Measurements from ENCODE around the gene VWC2. TPM values are rescaled to one million over a fixed set of nuclear protein-coding genes. Genes with fewer than 3 reads are reported as not detected.

Gene VWC2
- total RNA-seq, 2 experiments from 2014 or later = not detected

DNA sequence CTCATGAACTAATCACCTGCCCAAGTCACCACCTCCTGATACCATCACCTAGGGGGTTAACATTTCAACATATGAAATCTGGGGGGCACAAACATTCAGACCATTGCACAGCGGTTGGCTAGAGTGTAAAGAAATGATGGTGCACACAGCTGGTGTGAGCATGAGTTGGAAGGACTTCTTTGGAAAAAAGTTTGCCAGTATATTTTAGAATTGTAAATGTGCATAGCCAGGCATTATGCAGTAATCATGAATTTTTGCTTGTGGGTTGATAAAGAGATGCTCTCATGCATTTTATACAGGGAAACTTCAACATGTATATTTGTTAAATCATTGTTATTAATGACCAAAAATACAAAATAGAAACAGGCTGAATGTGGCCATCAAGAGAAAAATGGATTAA, 100.0 kb downstream of the VWC2 start:
- TF ChIP-seq, protein P1, sequence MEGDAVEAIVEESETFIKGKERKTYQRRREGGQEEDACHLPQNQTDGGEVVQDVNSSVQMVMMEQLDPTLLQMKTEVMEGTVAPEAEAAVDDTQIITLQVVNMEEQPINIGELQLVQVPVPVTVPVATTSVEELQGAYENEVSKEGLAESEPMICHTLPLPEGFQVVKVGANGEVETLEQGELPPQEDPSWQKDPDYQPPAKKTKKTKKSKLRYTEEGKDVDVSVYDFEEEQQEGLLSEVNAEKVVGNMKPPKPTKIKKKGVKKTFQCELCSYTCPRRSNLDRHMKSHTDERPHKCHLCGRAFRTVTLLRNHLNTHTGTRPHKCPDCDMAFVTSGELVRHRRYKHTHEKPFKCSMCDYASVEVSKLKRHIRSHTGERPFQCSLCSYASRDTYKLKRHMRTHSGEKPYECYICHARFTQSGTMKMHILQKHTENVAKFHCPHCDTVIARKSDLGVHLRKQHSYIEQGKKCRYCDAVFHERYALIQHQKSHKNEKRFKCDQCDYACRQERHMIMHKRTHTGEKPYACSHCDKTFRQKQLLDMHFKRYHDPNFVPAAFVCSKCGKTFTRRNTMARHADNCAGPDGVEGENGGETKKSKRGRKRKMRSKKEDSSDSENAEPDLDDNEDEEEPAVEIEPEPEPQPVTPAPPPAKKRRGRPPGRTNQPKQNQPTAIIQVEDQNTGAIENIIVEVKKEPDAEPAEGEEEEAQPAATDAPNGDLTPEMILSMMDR (conservative IDR thresholded peaks at IDR 0.05; ENCODE audit: low read length) = no peak
- no peak for TF ChIP-seq EZH2phosphoT487 (IDR thresholded peaks at IDR 0.05; ENCODE audit: borderline replicate concordance, low read depth, low read length)
- Histone ChIP-seq H3K36me3 (ENCODE audit: insufficient read depth, low read length) (no peaks in the 10 kb centered on the region), H3K4me1 (ENCODE audit: insufficient read depth, low read length, poor library complexity, severe bottlenecking) (peaks cover 7% of the 10 kb centered on the region), H3K9me2 (ENCODE audit: insufficient read depth, low read length) (no peaks in the 10 kb centered on the region), H3K4me2 (ENCODE audit: low read length) (no peak overlapping the region), H3K27ac (ENCODE audit: low read depth, low read length, poor library complexity, severe bottlenecking) (no peak overlapping the region), H3K9me3 (ENCODE audit: low read length) (no peaks in the 10 kb centered on the region), H2AFZ (ENCODE audit: low read length) (no peak overlapping the region), H4K20me1 (ENCODE audit: insufficient read depth, low read length) (no peaks in the 10 kb centered on the region), H3K4me3 (ENCODE audit: low read depth, low read length, poor library complexity, severe bottlenecking) (no peak overlapping the region), H3K79me2 (ENCODE audit: insufficient read depth, low read depth, low read length) (no peaks in the 10 kb centered on the region)
- intact Hi-C loops (cut with micrococcal nuclease; ENCODE audit: unreplicated experiment) = loop anchor here (10.0 kb wide), 1 partner anchor 539 kb away; no protein-coding TSS in a partner anchor
- no TSS peak for BruUV-seq (replicated peaks)
- ChIA-PET CTCF (ENCODE audit: unreplicated experiment) (no interaction called here), POLR2A (no interaction called here)
- no peak for DNase-seq (ENCODE audit: low spot score)

DNA sequence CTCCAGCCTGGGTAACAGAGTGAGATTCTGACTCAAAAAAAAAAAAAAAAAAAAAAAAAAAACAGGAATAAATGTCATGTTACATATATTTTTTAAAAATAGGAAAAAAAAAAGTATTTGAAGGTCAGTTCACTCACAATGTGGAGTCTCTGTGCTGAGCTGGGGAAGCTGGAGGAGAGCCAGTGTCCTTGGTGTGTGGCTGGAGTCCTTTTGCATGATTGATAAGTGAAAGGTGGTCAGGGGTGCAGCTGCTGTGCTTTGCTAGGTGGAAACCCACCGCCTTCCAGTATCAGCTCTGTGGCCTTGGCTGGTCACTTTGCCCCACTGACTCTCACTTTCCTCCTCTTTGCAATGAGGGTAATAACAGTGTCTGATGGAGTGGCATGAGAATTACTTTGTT, 101.9 kb downstream of the VWC2 start:
- intact Hi-C loops (cut with micrococcal nuclease; ENCODE audit: unreplicated experiment) = loop anchor here (10.0 kb wide), 1 partner anchor 541 kb away; no protein-coding TSS in a partner anchor
- POLR2A ChIA-PET = no interaction called here

DNA sequence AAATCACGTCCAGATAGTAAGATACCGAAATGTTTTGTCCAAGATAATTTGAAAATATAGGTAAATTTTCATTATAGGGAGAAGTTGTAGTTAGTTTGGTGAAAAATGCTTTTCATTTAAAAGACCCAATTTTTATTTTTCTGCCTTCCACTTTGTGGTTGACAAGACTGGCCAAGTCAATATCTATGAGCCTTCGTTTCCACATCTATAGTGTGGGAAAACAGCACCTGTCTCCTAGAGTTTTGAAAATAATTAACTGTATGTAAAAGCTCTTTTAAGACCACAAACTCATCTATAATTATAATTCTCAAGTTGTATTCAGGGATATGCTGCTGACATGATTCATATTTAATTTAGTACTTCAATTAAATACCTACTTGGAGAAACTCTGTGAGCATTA, 102.8 kb downstream of the VWC2 start:
- ChIA-PET POLR2A (no interaction called here), CTCF (ENCODE audit: unreplicated experiment) (no interaction called here)
- Histone ChIP-seq H3K4me3 (ENCODE audit: low read depth, low read length, poor library complexity, severe bottlenecking) (no peak overlapping the region), H2AFZ (ENCODE audit: low read length) (no peak overlapping the region), H3K4me1 (ENCODE audit: insufficient read depth, low read length, poor library complexity, severe bottlenecking) (peaks cover 22% of the 10 kb centered on the region), H3K79me2 (ENCODE audit: insufficient read depth, low read depth, low read length) (no peaks in the 10 kb centered on the region), H3K9me3 (ENCODE audit: low read length) (no peaks in the 10 kb centered on the region), H3K36me3 (ENCODE audit: insufficient read depth, low read length) (no peaks in the 10 kb centered on the region), H3K4me2 (ENCODE audit: low read length) (no peak overlapping the region), H3K9me2 (ENCODE audit: insufficient read depth, low read length) (no peaks in the 10 kb centered on the region), H3K27ac (ENCODE audit: low read depth, low read length, poor library complexity, severe bottlenecking) (no peak overlapping the region), H4K20me1 (ENCODE audit: insufficient read depth, low read length) (no peaks in the 10 kb centered on the region)
- intact Hi-C loops (cut with micrococcal nuclease; ENCODE audit: unreplicated experiment) = loop anchor here (10.0 kb wide), 1 partner anchor 541 kb away; no protein-coding TSS in a partner anchor
- TF ChIP-seq, protein P1 (conservative IDR thresholded peaks at IDR 0.05; ENCODE audit: low read length) = no peak
- TF ChIP-seq EZH2phosphoT487 (IDR thresholded peaks at IDR 0.05; ENCODE audit: borderline replicate concordance, low read depth, low read length) = no peak
- no TSS peak for BruUV-seq (replicated peaks)
- DNase-seq (ENCODE audit: low spot score) = no peak

More for the DNA sequence above, 101.9 kb downstream of the VWC2 start:
- H3K9me3 ChIP-seq (ENCODE audit: low read length) = no peaks in the 10 kb centered on the region
- H4K20me1 ChIP-seq (ENCODE audit: insufficient read depth, low read length) = no peaks in the 10 kb centered on the region
- no TSS peak for BruUV-seq (replicated peaks)
- H3K4me2 ChIP-seq (ENCODE audit: low read length) = no peak overlapping the region
- H3K4me3 ChIP-seq (ENCODE audit: low read depth, low read length, poor library complexity, severe bottlenecking) = no peak overlapping the region
- H3K27ac ChIP-seq (ENCODE audit: low read depth, low read length, poor library complexity, severe bottlenecking) = no peak overlapping the region
- H2AFZ ChIP-seq (ENCODE audit: low read length) = no peak overlapping the region
- H3K9me2 ChIP-seq (ENCODE audit: insufficient read depth, low read length) = no peaks in the 10 kb centered on the region
- no peak for TF ChIP-seq EZH2phosphoT487 (IDR thresholded peaks at IDR 0.05; ENCODE audit: borderline replicate concordance, low read depth, low read length)
- H3K36me3 ChIP-seq (ENCODE audit: insufficient read depth, low read length) = no peaks in the 10 kb centered on the region
- no peak for DNase-seq (ENCODE audit: low spot score)
- CTCF ChIA-PET (ENCODE audit: unreplicated experiment) = no interaction called here
- H3K79me2 ChIP-seq (ENCODE audit: insufficient read depth, low read depth, low read length) = no peaks in the 10 kb centered on the region
- H3K4me1 ChIP-seq (ENCODE audit: insufficient read depth, low read length, poor library complexity, severe bottlenecking) = peaks cover 22% of the 10 kb centered on the region
